HUES6 (cell line): ENCODE data around the gene FRAS1.

Experiments used
- H3K27ac ChIP-seq: 2 replicates; pipeline ENCODE4 v1.7.0; 2013; ENCODE audit warnings: low read depth, mild to moderate bottlenecking, low read length, inconsistent platforms
- H3K27me3 ChIP-seq: 2 replicates; pipeline ENCODE4 v1.6.1; 2013; ENCODE audit warnings: low read length; ENCODE audit not compliant: control insufficient read depth, insufficient read depth
- H3K36me3 ChIP-seq: 2 replicates; pipeline ENCODE4 v1.6.1; 2013; ENCODE audit warnings: low read length; ENCODE audit not compliant: control insufficient read depth, insufficient read depth
- H3K4me1 ChIP-seq: 2 replicates; pipeline ENCODE4 v1.6.1; 2013; ENCODE audit warnings: low read length; ENCODE audit not compliant: control insufficient read depth, insufficient read depth
- H3K4me3 ChIP-seq: 2 replicates; pipeline ENCODE4 v1.5.1; 2013; ENCODE audit warnings: low read depth, low read length
- H3K9ac ChIP-seq: one replicate; pipeline ENCODE4 v1.6.1; 2013; ENCODE audit warnings: mild to moderate bottlenecking, low read length
- H3K9me3 ChIP-seq: 2 replicates; pipeline ENCODE4 v1.6.1; 2013; ENCODE audit warnings: low read depth, low read length; ENCODE audit not compliant: control insufficient read depth, insufficient read depth

Gene FRAS1

GRCh38 chr4:78346222-78346621 lies 289.1 kb downstream of the FRAS1 start:
- H3K4me1 ChIP-seq = peaks cover 4% of the 10 kb centered on the region; the same call in 1 of the 2 replicates
- no peak overlapping the region for H3K9ac ChIP-seq
- 0 out of 2 replicates have a peak, but pooled peaks cover 4% of the 10 kb centered on the region for H3K36me3 ChIP-seq
- H3K27me3 ChIP-seq = no peaks in the 10 kb centered on the region
- no peaks in the 10 kb centered on the region for H3K9me3 ChIP-seq
- H3K27ac ChIP-seq = no peak overlapping the region
- H3K4me3 ChIP-seq = no peak overlapping the region

DNA sequence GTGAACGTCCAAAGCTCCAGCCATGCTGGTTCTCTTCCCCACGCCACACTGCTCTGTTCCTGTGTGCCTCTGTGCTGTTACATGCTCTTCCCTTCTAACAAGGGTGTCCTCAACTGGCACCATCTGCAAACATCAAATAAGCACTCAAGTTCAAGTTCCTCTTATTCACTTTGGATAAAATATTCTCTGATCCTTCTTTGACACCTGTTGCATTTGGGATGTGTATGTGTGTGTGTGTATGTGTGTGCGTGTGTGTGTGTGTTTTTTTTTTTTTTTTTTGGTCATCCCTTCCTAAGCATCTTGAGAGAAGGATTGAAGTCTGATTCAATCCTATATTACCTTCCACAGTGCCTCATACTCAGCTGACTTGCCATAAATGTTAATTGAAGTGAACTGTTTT lies 290.4 kb downstream of the FRAS1 start:
- H3K27me3 ChIP-seq = no peaks in the 10 kb centered on the region
- no peak overlapping the region for H3K4me3 ChIP-seq
- no peak overlapping the region for H3K9ac ChIP-seq
- no peak overlapping the region for H3K27ac ChIP-seq
- no peaks in the 10 kb centered on the region for H3K9me3 ChIP-seq
- peaks cover 4% of the 10 kb centered on the region; the same call in 1 of the 2 replicates for H3K4me1 ChIP-seq
- H3K36me3 ChIP-seq = no peaks in the 10 kb centered on the region

- Histone ChIP-seq H3K9me3 (no peaks in the 10 kb centered on the region), H3K36me3 (no peaks in the 10 kb centered on the region), H3K9ac (no peak overlapping the region), H3K4me3 (no peak overlapping the region), H3K27ac (no peak overlapping the region), H3K27me3 (no peaks in the 10 kb centered on the region), H3K4me1 (peaks cover 5% of the 10 kb centered on the region; the same call in 1 of the 2 replicates)
Measured at GRCh38 chr4:78353921-78354320, 296.8 kb downstream of the FRAS1 start.

- Histone ChIP-seq H3K4me1 (peaks cover 7% of the 10 kb centered on the region), H3K9me3 (no peaks in the 10 kb centered on the region), H3K4me3 (no peak overlapping the region), H3K27me3 (no peaks in the 10 kb centered on the region), H3K36me3 (no peaks in the 10 kb centered on the region), H3K27ac (no peak overlapping the region), H3K9ac (no peak overlapping the region)
Measured at GRCh38 chr4:78354782-78355181, 297.7 kb downstream of the FRAS1 start.

DNA sequence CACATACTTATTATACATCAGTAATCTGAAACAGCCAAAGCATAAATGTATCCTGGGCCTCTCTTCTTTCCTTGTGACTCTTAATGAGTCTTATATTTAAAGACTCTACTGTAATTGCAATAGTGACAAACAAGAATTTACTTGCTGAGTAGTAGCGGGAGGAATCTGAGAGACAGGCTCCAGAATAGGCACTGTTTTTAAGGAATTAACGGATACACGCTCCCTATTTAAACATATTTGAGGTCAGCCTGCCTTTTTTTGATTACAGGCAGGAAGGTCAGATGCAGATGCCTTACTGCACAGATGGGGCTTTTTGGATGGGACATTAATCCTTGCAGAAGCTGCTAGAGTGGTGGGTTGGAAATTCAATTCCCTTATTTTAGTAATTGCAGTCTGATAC lies 298.2 kb downstream of the FRAS1 start:
- H3K4me1 ChIP-seq = peaks cover 12% of the 10 kb centered on the region

GRCh38 chr4:78356251-78356786 lies 299.2 kb downstream of the FRAS1 start:
- Histone ChIP-seq H3K9ac (no peak overlapping the region), H3K9me3 (no peaks in the 10 kb centered on the region), H3K27ac (no peak overlapping the region), H3K4me1 (peaks cover 22% of the 10 kb centered on the region), H3K36me3 (no peaks in the 10 kb centered on the region), H3K4me3 (no peak overlapping the region), H3K27me3 (no peaks in the 10 kb centered on the region)

More for the DNA sequence above, 298.2 kb downstream of the FRAS1 start:
- H3K27me3 ChIP-seq = no peaks in the 10 kb centered on the region
- no peak overlapping the region for H3K4me3 ChIP-seq
- H3K27ac ChIP-seq = no peak overlapping the region
- H3K9ac ChIP-seq = no peak overlapping the region
- H3K36me3 ChIP-seq = no peaks in the 10 kb centered on the region
- no peaks in the 10 kb centered on the region for H3K9me3 ChIP-seq

GRCh38 chr4:78357122-78357521 lies 300.0 kb downstream of the FRAS1 start:
- no peaks in the 10 kb centered on the region for H3K9me3 ChIP-seq
- H3K27ac ChIP-seq = no peak overlapping the region
- H3K9ac ChIP-seq = no peak overlapping the region
- H3K36me3 ChIP-seq = no peaks in the 10 kb centered on the region
- no peak overlapping the region for H3K4me3 ChIP-seq
- H3K4me1 ChIP-seq = peaks cover 30% of the 10 kb centered on the region
- no peaks in the 10 kb centered on the region for H3K27me3 ChIP-seq

GRCh38 chr4:78360466-78360865 lies 303.3 kb downstream of the FRAS1 start:
- H3K27me3 ChIP-seq = no peaks in the 10 kb centered on the region
- no peak overlapping the region for H3K4me3 ChIP-seq
- no peak overlapping the region for H3K9ac ChIP-seq
- no peaks in the 10 kb centered on the region for H3K9me3 ChIP-seq
- H3K36me3 ChIP-seq = 0 out of 2 replicates have a peak, but pooled peaks cover 5% of the 10 kb centered on the region
- H3K4me1 ChIP-seq = peaks cover 45% of the 10 kb centered on the region
- H3K27ac ChIP-seq = peak overlapping the region; percentile 39; the same call in 1 of the 2 replicates

- Histone ChIP-seq H3K27me3 (no peaks in the 10 kb centered on the region), H3K27ac (peak overlapping the region; percentile 62; the same call in 1 of the 2 replicates), H3K9me3 (no peaks in the 10 kb centered on the region), H3K4me1 (peaks cover 40% of the 10 kb centered on the region), H3K36me3 (peaks cover 12% of the 10 kb centered on the region), H3K9ac (no peak overlapping the region), H3K4me3 (no peak overlapping the region)
Measured at GRCh38 chr4:78361621-78362120, 304.5 kb downstream of the FRAS1 start.

GRCh38 chr4:78362310-78362709 lies 305.2 kb downstream of the FRAS1 start:
- no peaks in the 10 kb centered on the region for H3K27me3 ChIP-seq
- H3K4me3 ChIP-seq = no peak overlapping the region
- no peak overlapping the region; the same call in 1 of the 2 replicates for H3K27ac ChIP-seq
- peak overlapping the region; percentile 7 for H3K9ac ChIP-seq
- peaks cover 13% of the 10 kb centered on the region for H3K36me3 ChIP-seq
- no peaks in the 10 kb centered on the region for H3K9me3 ChIP-seq
- peaks cover 40% of the 10 kb centered on the region for H3K4me1 ChIP-seq

DNA sequence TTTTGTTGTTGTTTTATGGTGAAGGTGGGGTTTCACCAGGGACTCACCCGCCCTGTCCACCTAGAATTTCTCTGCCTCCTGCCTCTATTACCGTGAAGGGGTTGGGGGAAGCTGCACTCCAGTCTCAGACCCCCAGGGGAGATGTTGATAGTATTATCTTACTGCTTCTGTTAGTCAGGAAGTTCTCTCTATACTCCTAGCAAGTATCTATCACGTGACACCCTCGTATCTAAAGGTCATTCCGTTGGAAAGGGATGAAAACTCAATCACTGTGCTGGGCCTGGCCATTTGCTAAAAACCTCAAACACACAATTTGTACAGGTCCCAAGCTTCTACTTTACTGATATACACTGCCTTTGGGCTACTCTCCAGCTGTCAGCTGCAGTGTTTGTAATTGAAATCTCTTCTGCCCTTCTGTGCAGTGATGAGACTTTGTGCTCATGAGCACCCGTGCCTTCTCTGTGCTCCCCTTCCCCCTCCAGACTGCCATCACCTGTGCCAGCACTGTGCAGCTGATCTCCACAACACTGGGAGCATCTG lies 306.0 kb downstream of the FRAS1 start:
- Histone ChIP-seq H3K9ac (no peak overlapping the region), H3K9me3 (no peaks in the 10 kb centered on the region), H3K4me1 (peaks cover 40% of the 10 kb centered on the region), H3K4me3 (no peak overlapping the region), H3K36me3 (peaks cover 13% of the 10 kb centered on the region), H3K27ac (no peak overlapping the region; the same call in 1 of the 2 replicates), H3K27me3 (no peaks in the 10 kb centered on the region)
